Peyer's patch (tissue), 4 donors: ENCODE measurements around the gene ALMS1. TPM values are rescaled to one million over a fixed set of nuclear protein-coding genes. Genes with fewer than 3 reads are reported as not detected.
"Not testable (repeated sequence)": the region's sequence is repeated elsewhere in the genome, so short reads cannot be mapped to it uniquely, and the experiment has no call there.

Experiments
- DNase-seq, 3 donors: peaks; one replicate each; pipeline ENCODE4 v3.0.0-alpha.2; 2017 to 2019
- H3K27ac ChIP-seq, 4 donors: fragments of 200-600 bp; sonication (generic); one replicate each; pipeline ENCODE4 v1.5.1; 2016 to 2019
- H3K27me3 ChIP-seq, 2 donors: fragments of 200-600 bp; sonication (generic); one replicate each; pipeline ENCODE4 v1.5.1; 2019
- H3K36me3 ChIP-seq, 3 donors: fragments of 200-600 bp; sonication (generic); one replicate each; pipeline ENCODE4 v1.5.1; 2016 to 2019
- H3K4me1 ChIP-seq, 4 donors: fragments of 200-600 bp; sonication (generic); one replicate each; pipeline ENCODE4 v1.5.1; 2016 to 2019
- H3K4me3 ChIP-seq, 4 donors: fragments of 200-600 bp; sonication (generic); 1 replicate in 3 of 4; 2 replicates in 1 of 4; pipeline ENCODE4 v1.5.1; 2016 to 2019; ENCODE audit warnings: mild to moderate bottlenecking in 1 of 4
- H3K9me3 ChIP-seq, 4 donors: fragments of 200-600 bp; sonication (generic); one replicate each; pipeline ENCODE4 v1.5.1; 2016 to 2019; ENCODE audit warnings: mild to moderate bottlenecking in 1 of 4
- POLR2A ChIP-seq, 2 donors: fragments of 450-650 bp; IDR thresholded peaks; one replicate each; pipeline ENCODE4 v1.5.1; 2017; ENCODE audit warnings: antibody characterized with exemption in 2 of 2, mild to moderate bottlenecking in 2 of 2, moderate library complexity in 2 of 2
- total RNA-seq, 4 donors: library from RNA; depleted of rRNA; stranded (reverse); fragments of >200 nt; gene quantifications; one replicate each; pipeline ENCODE4 v1.1.0, GENCODE V29; 2016
- TF ChIP-seq, protein P1 (sequence below), 6 experiments: fragments of 450-650 bp in 4 of 6; fragments of 200-600 bp in 2 of 6; sonication (generic) in 1 of 6; IDR thresholded peaks; one replicate each; pipeline ENCODE4 v1.5.1; 2017 to 2019; ENCODE audit warnings: antibody characterized with exemption in 6 of 6, mild to moderate bottlenecking in 3 of 6, moderate library complexity in 1 of 6

Gene ALMS1
- total RNA-seq, 4 donors from 2014 or later: 22.9 to 98.2 (median 44.9) TPM

DNA sequence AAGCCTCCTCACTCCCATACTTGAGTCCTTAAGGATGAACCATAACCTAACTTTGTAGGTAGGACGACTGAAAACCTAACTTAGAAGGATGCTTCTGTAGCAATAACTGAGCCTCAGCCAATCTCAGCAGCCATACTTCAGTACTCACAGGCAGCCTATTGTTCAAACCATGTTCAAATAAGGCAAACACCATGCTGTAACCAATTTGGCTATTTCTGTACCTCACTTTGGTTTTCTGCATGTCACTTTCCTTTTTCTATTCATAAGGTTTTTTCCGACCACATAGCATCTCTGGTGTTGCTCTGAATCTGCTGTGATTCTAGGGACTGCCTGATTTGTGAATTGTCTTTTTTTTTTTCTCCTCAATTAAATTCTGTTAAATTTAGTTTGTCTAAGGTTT, 242.9 kb downstream of the ALMS1 start:
- H3K27me3 ChIP-seq, H3K36me3 ChIP-seq, H3K27ac ChIP-seq, H3K4me3 ChIP-seq, DNase-seq, H3K4me1 ChIP-seq, H3K9me3 ChIP-seq: not testable (repeated sequence)

DNA sequence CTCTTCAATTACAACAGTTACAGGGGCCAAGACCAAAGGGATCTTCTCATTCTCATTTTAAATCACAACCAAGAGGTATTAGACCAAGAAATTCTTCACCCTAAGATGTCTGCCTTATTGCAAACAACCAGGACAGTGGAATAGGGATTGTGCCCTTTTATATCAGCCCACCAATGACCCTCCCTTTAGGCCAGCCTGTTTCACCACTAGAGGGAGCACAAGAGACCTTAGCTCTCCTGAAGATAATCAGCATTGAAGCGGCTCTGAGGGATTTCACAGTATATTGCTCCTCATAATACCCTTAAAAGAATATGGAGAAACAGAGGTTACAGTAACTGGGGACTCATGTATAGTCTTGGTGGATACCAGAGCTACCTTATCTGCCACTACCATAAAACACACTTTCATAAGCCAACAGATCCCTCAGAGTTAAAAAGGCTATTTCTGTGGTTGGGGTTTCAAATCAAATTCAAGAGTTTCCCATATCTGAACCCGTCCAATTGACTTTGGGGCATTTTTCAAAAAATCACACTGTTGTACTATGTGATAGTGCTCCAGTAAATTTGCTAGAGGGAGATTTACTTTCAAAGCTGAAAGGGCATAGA, 245.1 kb downstream of the ALMS1 start:
- TF ChIP-seq, protein P1, sequence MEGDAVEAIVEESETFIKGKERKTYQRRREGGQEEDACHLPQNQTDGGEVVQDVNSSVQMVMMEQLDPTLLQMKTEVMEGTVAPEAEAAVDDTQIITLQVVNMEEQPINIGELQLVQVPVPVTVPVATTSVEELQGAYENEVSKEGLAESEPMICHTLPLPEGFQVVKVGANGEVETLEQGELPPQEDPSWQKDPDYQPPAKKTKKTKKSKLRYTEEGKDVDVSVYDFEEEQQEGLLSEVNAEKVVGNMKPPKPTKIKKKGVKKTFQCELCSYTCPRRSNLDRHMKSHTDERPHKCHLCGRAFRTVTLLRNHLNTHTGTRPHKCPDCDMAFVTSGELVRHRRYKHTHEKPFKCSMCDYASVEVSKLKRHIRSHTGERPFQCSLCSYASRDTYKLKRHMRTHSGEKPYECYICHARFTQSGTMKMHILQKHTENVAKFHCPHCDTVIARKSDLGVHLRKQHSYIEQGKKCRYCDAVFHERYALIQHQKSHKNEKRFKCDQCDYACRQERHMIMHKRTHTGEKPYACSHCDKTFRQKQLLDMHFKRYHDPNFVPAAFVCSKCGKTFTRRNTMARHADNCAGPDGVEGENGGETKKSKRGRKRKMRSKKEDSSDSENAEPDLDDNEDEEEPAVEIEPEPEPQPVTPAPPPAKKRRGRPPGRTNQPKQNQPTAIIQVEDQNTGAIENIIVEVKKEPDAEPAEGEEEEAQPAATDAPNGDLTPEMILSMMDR (IDR thresholded peaks at IDR 0.05): peak in 1 of 6 experiments; percentile 53
- not testable (repeated sequence) for H3K4me1 ChIP-seq, DNase-seq, H3K27me3 ChIP-seq, H3K9me3 ChIP-seq, H3K36me3 ChIP-seq, H3K27ac ChIP-seq, H3K4me3 ChIP-seq

DNA sequence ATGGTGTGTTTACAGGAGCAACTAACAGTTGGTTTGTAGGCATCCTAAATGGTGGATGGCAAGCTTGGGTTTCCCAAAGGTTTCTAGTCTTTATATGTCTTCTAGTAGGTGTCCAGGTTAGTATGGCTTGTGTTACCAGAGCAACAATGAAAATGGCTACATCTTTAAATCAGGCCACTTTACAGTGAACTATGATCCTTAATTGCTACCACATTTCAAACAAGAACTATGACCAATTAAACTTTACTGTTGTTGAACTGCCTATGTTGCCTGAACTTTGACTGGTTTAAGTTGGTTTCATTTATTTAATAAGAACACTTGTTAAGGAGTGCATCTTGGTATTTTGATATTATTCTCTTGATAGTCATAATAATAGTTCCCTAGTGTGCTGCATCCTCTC, 251.3 kb downstream of the ALMS1 start:
- peaks cover 0 to 29% (median 0%) of the 10 kb centered on the region in 4 donors for H3K4me1 ChIP-seq
- H3K27ac ChIP-seq: peak overlapping the region in 3 of 4 donors; percentile 40 to 79 (median 68)
- H3K4me3 ChIP-seq, H3K36me3 ChIP-seq, H3K9me3 ChIP-seq, DNase-seq, H3K27me3 ChIP-seq: not testable (repeated sequence)

DNA sequence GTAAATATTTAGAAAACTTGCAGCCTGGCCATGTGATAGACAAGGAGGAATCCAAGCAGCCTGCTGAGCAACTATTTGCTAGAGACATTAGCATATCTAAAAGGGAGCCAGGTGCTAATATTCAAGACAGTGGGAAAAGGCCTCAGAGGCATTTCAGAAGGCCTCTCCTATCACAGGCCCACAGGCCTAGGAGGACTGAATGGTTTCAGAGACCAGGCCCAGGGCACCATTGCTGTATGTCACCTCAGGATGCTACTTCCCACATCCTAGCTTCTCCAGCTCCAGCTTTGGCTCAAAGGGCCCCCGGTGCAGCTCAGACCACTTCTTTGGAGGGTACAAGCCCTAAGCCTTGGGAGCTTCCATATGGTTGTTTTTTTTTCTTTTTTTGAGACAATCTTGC, 252.8 kb downstream of the ALMS1 start:
- Histone ChIP-seq H3K27me3 (no peaks in the 10 kb centered on the region), H3K27ac (peak overlapping the region in 1 of 4 donors; percentile 40), H3K4me3 (no peak overlapping the region), H3K9me3 (no peaks in the 10 kb centered on the region), H3K36me3 (no peaks in the 10 kb centered on the region), H3K4me1 (peaks cover 0 to 31% (median 0%) of the 10 kb centered on the region in 4 donors)
- no peak for TF ChIP-seq POLR2A (IDR thresholded peaks at IDR 0.05)
- no peak for DNase-seq

DNA sequence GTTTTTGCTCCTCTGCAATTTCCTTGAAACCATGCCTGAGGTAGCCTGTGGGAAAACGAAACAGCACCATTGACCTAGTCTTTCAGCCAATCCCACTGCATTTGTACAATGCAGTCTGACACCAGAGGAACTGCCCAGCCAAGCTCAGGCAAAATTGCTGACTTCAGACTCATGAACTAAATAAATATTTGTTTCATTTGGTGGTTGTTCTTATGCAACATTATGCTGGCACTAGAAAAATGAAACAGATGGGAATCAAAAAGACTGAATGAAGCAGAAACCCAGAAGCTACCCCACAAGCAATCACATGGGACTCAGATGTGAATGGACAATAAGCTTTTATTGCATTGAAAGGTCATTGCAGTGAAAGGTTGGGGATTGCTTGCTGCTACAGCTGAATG, 254.9 kb downstream of the ALMS1 start:
- H3K9me3 ChIP-seq: no peaks in the 10 kb centered on the region
- H3K4me1 ChIP-seq: peaks cover 0 to 31% (median 0%) of the 10 kb centered on the region in 4 donors
- no peak for DNase-seq
- no peaks in the 10 kb centered on the region for H3K27me3 ChIP-seq
- no peak overlapping the region for H3K4me3 ChIP-seq
- TF ChIP-seq, protein P1 (IDR thresholded peaks at IDR 0.05): no peak
- no peak for TF ChIP-seq POLR2A (IDR thresholded peaks at IDR 0.05)
- H3K27ac ChIP-seq: no peak overlapping the region
- no peaks in the 10 kb centered on the region for H3K36me3 ChIP-seq

DNA sequence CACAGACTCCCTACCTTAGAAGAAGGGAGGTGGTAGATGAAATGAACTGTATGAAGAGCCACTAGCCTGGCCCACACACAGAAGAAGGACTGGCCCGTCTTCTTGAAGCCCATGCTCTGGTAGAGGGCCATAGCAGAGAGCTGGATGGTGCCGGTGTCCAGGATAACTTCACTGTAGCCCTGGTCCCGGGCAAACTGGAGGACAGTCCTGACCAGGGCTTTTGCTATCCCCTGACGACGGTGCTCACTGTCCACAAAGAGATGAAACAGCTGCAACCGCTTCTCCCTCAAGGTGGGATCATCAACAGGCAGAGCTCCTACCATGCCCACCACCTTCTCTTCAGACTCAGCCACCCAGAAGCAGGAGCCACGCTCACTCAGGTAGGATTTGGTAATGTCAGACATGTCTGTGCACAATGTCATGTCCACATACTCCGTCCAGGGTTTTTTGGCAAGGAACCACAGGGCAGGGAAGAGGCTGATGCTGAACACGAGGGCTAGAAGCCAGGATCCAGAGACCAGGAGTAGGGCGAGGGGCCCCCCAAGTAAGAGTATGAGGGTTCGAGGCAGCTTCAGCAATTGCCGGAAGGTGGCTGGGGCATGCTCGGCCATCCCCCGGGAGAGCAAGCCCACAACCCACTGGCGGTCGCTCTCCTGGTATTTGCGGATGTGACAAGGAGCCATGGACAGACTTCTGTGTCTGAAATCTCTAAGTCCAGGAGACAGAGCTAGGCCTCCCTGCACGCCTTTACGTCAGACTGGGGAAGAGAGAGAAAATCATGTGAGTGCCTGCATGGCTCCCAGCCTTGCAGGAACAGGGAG, 255.5 kb downstream of the ALMS1 start:
- DNase-seq: no peak
- no peak overlapping the region for H3K4me3 ChIP-seq
- H3K4me1 ChIP-seq: peaks cover 0 to 31% (median 0%) of the 10 kb centered on the region in 4 donors
- no peak overlapping the region for H3K27ac ChIP-seq
- TF ChIP-seq POLR2A (IDR thresholded peaks at IDR 0.05): no peak
- TF ChIP-seq, protein P1 (IDR thresholded peaks at IDR 0.05): no peak
- no peaks in the 10 kb centered on the region for H3K36me3 ChIP-seq
- H3K27me3 ChIP-seq: no peaks in the 10 kb centered on the region
- H3K9me3 ChIP-seq: no peaks in the 10 kb centered on the region

DNA sequence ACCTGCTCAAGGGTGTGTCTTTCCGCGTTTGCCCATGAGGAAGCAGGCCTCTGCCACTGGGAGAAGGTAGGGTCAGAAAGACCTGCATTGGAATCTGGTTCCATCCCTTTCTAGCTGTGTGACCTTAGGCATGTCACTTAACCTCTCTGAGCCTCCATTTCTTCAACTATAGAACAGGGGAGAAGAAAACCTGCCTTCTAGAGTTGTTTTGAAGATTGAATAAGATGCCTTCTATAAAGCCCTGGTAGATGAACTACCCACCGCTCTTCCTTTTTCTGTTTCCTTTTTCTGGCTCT, 256.1 kb downstream of the ALMS1 start:
- no peak for DNase-seq
- peaks cover 0 to 31% (median 0%) of the 10 kb centered on the region in 4 donors for H3K4me1 ChIP-seq
- no peaks in the 10 kb centered on the region for H3K9me3 ChIP-seq
- H3K4me3 ChIP-seq: no peak overlapping the region
- no peak for TF ChIP-seq POLR2A (IDR thresholded peaks at IDR 0.05)
- TF ChIP-seq, protein P1 (IDR thresholded peaks at IDR 0.05): no peak
- no peaks in the 10 kb centered on the region for H3K36me3 ChIP-seq
- no peaks in the 10 kb centered on the region for H3K27me3 ChIP-seq
- no peak overlapping the region for H3K27ac ChIP-seq
